CD4-positive, alpha-beta T cell treated with Interleukin-4 for 1 hour (primary cell): ENCODE results near the gene FKBP5.
A peak's percentile ranks its signal among the peaks of the same experiment; 100 is the strongest.
"Not testable (repeated sequence)": the region's sequence is repeated elsewhere in the genome, so short reads cannot be mapped to it uniquely, and the experiment has no call there.

Experiments used
- DNase-seq, 2 donors: peaks; one replicate each; pipeline ENCODE4 v3.0.0-alpha.2; 2020 to 2022

Gene FKBP5

DNA sequence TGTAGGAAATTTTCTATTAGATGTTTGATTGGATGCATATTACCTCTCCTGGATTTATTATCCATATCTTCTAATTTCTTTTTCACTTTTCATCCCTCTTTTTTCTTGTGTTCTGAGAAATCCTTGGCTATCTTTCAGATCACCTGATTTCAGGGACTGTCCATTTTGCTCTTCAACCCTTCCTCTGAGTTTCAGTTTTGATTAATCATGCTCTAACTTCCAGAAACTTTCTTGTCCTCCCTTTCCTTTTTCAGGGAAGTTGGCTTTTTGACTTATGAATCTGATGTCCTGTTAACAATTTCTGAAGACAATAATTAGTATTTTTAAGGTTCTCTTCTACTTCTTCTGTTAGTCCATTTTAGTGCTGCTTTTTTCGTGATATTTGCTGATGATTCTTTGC, 79.1 kb downstream of the FKBP5 start:
- DNase-seq = no peak

DNA sequence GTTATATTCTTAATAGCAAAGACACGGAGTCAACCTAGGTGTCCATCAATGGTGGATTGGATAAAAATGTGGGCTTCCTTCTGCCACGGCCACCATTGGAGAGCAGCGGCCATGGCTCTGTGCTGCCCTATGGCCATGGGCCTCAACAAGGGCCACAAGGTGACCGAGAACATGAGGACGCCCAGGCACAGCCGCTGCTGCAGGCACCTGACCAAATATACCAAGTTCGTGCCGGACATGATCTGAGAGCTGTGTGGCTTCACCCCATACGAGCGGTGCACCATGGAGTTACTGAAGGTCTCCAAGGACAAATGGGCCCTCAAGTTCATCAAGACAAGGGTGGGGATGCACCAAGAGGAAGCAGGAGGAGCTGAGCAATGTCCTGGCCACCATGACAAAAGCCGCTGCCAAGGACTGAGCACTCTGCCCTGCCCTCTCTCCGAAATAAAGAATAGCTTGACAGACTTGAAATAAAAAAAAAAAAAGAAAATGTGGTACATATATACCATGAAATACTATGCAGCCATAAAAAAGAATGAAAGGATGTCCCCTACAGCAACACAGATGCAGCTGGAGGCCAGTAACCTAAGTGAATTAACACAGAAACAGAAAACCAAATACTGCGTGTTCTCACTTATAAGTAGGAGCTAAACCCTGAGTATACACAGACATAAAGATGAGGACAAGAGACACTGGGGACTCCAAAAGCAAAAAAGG, 81.0 kb downstream of the FKBP5 start:
- no peak for DNase-seq

DNA sequence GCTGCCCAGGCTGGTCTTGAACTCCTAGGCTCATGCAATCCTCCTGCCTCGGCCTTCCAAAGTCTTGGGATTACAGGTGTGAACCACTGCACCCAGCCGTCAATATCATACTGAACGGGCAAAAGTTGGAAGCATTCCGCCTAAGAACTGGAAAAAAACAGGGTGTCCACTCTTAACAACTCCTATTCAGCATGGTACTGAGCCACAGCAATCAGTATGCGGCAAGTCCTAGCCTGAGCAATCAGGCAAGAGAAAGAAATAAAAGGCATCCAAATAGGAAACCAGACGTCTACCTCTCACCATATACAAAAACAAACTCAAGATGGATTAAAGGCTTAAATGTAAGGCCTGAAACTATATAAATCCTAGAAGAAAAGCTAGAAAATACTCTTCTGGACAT, 83.1 kb downstream of the FKBP5 start:
- no peak for DNase-seq

DNA sequence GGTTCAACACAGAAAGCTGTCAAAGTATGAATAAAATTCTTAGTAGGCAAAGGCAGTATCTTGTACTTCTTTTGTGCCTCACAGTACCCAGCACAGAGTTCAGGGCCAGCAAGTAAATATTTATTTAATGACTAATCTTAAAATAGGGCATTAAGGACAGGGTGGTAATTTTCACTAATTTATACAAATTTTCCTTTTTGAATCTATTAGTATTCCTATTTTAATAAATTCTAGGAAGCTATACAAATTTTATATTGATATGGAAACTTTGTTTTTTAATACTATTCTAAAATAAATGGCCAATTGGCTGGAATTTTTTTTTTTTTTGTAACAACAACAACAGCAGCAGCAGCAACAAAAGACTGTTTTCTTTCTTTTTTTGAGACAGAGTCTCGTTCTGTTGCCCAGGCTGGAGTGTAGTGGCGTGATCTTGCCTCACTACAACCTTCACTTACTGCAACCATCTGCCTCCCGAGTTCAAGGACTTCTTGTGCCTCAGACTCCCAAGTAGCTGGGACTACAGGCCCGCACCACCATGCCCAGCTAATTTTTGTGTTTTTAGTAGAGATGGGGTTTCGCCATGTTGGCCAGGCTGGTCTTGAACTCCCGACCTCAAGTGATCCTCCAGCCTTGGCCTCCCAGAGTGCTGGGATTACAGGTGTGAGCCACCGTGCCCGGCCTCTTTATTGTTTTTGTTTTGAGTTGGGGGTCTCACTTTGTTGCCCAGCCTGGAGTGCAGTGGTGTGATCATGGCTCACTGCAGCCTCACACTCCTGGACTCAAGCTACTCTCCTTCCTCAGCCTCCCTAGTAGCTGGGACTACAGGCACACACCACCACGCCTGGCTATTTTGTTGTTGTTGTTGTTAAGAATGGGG, 85.2 kb downstream of the FKBP5 start:
- DNase-seq = no peak

DNA sequence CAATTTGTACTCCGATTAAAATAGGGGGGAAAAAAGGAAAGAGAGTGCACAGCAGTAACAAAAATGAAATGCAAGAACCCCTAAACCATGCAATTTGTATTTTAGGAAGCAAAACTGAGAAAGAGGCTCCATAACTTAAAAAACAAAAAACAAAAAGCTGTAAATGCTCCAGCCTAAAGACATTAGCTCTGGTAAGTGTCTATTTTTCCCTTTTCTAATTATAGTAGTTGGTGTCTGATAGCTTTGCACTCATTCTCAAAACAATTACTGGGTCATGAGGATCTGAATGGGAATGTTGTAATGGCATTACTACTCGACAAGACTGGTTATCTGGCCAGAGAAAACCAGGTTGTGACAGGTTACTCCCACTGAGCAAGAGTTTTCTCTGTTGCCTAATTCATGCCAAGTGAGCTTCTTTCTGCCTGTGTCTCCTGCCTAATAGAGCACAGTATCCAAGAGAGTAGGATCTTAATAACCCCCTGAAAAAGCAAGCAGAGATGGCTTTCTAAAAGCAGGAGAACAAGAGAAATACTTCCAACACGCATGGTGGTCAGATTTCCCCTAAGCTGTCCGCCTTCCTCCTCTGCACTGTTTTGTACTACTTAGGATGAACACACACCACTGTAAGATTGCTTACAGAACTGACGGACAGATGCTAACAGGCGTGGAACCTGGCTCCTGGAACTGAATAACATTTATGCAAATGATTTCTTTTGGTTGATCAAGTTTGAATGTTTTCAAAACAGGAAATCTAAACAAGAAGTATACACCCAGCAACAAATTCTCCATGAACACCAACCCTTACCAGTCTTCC, 86.4 kb downstream of the FKBP5 start:
- DNase-seq = peak in 1 of 2 donors; percentile 31

DNA sequence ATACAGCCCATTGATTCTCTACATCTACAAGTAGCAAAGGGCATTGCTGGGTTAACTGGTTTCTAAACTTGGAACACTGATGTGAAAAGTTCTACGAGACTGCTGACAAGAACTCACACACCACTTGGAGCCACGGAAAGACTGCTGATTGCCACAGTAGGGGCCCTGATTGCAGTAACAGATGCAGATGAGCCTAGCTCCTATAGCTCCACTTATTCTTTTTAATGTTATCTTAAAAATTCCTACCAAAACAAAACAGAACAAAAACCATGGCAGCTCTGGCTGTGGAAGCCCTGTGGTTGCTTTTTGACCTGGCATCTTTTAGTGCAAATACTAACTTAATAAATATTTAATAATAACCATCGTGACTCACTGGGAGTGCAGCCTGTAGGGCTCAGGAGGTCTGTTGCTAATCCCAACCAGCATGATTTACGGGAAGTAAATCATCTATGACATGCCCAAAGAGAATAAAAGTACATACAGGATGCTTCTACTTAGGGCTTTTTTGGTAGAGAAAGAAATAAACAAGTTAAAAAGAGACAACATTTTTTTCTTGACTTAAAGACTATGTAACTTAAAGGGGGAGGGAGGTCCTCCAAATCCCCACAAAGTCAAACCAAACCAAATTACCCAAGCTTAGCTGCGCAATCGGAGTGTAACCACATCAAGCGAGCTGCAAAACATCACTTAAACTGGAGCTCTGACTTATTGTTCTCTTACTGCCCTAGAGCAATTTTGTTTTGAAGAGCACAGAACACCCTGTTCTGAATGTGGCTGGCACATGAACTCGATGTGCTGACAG, 87.2 kb downstream of the FKBP5 start:
- peak; percentile 79 to 83 for DNase-seq

DNA sequence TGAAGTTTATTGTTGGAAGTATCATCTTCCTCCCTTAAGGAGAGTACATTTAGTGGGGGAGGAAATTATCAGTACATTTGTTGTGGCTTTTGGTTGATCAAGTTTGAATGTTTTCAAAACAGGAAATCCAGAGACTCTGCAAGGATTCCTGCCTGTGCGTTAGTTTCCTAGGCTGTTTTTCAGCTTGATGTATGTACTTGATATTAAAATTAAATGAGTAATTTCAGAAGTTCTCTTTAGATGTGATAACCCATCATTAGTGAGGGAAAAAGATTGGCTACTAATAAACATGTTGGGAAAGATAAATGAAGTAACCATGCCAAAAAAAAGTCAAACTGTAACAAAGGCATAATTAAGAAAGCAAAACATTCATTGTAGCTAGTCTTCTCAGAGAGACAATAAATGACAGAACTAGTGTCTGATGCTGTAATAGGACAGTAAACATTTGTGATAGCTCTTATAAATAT, 88.0 kb downstream of the FKBP5 start:
- DNase-seq = peak in 1 of 2 donors; percentile 38

DNA sequence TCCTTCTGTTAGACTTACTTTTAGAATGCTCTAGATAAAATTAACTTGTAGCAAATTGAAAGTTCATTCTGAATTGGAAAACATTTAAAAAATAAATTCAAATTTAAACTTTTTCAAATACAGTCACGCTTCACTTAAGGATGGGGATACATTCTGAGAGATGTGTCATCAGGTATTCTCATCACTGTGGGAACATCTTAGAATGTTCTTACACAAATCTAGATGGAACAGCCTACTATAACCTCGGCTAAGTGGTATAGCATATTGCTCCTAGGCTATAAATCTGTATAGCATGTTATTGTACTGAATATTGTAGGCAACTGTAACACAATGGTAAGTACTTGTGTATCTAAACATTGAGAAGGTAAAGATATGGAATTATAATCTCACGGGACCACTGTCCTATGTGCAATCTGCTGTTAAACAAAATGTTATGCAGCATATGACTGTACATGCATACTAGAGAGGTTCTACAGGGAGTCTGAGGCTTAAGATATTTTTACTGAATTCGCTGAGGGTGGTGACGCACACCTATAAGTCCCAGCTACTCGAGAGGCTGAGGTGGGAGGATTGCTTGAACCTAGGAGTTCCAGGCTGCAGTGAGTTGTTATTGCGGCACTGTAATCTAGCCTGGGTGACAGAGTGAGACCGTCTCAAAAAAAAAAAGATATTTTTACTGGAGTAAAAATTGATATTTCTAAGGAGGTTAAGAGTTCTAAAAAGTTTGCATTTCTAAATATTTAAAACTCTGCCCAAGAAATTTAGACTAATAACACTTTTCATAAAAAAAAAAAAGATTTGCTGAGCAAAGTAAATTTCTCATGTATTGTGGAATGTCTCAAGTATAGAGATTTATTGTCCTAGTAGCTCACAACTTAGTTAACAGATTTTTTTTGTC, 88.7 kb downstream of the FKBP5 start:
- peak in 1 of 2 donors; percentile 16 for DNase-seq

DNA sequence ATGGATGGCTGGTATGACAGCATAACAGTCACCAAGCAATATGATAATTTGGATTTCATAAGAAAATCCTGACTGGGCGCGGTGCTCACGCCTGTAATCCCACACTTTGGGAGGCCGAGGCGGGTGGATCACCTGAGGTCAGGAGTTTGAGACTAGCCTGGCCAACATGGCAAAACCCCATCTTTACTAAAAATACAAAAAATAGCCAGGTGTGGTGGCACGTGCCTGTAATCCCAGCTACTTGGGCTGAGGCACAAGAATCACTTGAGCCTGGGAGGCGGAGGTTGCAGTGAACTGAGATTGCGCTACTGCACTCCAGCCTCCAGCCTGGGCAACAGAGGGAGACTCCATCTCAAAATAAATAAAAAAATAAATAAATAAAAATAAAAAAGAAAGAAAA, 90.1 kb downstream of the FKBP5 start:
- DNase-seq = not testable (repeated sequence)

DNA sequence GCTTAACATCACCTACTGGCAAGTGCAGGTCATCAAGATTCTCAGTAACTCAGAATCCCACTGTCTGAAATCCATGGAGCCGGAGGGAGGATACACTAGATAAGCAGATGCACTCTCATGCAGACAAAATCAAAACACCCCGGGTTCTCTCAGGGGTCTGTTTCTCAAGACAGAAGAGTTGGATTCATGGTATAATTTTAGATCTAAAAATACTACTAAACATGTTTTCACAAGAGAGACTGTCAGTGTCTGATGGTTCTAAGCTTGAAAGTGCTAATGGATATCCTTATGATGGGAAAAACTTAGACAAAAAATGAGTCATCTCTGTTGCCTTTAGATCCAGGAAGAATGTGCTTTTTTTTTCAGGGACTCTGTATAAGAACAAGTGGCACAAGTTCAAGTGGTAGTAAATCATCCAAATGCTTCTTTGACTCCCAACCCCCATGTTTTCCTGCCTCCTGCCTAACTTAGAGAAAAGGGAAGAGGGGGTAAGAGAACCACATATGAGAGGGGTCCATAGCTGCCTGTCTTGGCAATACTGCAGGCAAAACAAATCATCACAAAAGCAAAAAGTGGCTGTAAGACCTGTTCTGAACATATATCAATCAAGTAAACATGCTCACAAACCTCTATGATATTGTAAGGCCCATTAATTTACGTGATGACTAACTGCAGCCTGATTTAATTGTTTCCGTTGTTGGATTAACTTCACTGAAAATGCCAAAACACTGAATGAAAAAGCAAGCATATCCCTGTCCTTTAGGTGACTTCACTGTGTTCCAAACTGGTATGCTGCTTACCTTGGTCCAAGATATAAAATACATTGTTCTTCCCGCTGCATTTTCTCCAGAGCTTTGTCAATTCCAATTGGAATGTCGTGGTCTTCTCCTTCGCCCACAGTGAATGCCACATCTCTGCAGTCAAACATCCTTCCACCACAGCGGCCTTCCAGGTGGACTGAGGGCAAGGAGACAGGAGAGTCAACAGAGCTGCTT, 92.0 kb downstream of the FKBP5 start:
- no peak for DNase-seq

DNA sequence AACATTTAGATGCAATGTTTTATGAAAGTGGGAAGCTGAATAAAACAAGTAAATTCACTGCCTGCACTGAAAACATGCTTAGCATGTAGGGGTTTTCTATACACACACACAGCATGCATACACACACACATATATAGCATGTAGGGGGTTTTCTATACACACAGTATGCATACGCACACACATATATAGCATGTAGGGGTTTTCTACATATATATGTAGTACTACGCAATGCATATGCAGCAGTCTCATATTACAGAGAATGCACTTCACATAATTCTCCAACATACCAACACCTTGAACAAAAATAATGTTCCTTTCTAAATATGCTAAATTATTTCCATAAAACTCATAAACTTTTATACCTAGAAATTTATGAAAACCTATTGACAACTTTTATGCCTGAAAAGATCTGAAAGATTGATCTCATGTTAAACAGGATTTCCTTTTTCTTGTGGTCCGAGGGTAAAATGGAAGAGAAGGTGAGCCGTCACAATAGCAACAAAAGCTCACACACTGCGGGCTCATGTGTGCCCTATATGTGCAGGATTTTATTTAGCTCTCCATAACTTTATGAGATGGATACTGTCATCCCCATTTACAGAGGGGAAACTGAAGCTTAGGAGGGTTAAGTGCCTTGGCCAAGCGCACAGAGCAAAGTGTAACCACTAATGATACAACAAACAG, 94.1 kb downstream of the FKBP5 start:
- DNase-seq = no peak

DNA sequence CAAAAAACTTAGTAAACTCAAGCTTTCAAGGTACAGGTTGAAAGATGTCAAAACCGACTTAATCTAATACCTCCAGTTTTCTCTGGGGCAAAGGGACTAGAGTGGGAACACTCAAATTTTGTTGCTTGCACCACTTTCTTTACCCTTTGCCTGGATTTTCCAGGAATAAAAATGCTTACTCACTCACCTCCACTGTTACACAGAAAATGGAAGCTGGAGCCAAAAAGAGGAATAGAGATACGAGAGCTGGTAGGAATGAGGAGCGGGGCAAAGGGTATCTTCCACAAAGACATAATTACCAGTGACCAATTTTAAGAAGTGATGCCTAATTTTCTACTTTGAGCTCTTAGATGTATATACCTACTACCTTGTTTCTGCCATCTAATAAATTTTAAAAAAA, 96.5 kb downstream of the FKBP5 start:
- no peak for DNase-seq

DNA sequence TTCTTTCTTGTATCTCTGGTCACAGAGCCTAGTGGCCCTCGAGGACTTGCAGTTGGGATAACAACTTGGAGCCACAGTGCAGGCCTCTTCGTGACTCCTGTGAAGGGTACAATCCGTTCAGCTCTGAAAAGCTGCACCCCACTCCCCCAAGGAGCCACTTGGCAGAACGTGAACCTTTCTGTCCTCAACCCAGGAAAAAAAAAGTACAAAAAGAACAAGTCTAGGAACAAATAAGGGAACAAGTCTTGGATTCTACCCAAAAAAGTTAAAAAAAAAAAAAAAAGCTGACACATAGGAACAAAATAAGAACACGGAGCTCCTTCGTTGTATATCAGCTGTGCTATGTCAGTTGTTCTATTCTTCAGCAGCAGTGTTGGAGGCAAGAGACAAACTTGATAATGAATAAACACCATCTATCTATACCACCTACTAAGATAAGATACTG, 98.1 kb downstream of the FKBP5 start:
- no peak for DNase-seq

DNA sequence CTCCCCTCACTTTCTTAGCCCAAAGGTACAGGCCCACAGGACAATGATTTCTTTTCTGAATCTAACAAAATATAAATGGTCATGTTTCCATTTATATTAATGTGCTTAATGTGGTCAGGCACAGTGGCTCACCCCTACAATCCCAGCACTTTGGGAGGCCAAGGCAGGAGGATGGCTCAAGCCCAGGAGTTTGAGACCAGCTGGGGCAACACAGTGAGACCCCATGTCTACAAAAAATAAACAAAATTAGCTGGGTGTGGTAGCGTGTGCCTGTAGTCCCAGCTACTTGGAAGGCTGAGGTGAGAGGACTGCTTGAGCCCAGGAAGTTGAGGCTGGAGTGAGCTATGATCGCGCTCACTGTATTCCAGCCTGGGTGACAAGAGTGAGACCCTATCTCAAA, 98.8 kb downstream of the FKBP5 start:
- DNase-seq = no peak

DNA sequence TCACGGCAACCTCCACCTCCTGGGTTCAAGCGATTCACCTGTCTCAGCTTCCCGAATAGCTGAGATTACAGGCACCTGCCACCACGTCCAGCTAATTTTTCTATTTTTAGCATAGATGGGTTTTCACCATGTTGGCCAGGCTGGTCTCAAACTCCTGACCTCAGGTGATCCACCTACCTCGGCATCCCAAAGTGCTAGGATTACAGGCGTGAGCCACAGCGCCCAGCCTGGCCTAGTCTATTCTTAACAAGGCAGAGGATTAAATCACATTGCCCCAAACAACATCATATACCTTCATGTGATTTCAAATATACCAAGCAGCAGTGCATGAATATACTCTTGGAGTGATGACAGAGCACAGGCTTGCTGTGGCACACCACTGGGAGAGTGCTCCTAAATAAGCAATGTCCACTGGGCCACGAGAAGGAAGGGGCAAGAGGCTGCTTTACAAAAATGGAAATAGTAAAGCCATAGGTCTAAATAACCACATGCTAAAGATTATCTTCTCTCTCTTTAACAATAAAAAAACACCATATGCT, 99.4 kb downstream of the FKBP5 start:
- DNase-seq = no peak

DNA sequence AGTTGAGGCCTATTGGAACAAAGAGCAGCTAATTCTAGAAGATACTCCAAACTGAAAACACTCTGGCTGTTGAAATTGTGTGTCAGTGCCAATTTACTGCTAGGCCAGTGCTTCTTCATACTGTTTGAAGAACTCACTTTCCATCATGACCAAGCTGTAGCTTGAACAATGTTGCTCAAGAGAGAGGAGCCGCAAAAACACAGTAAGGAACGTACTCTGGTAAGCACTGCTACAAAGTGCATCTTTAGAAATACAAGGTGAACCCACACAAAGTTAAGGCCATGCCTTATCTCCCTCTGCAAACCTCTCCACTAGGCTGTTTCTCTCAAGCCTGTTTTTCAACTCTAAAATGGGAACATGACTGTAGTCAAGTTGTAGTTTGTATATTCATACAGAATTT, 101.5 kb downstream of the FKBP5 start:
- no peak for DNase-seq

DNA sequence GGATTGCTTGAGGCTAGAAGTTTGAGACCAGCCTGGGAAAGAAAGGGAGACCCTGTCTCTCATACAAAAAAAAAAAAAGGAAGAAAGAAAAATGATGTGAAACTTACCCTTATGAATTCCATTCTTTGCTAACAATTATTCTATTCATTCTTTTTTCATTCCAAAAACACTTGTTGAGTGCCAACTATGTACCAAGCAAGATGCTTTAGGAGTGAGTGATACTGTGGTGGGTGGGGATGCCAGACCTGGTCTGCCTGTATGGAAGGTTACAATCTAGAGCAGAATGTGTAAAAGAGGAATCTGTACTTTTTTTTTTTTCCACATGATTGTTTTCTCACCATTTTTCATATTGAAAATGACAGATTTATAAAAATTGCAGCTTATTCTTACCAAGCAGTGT, 102.2 kb downstream of the FKBP5 start:
- no peak for DNase-seq

DNA sequence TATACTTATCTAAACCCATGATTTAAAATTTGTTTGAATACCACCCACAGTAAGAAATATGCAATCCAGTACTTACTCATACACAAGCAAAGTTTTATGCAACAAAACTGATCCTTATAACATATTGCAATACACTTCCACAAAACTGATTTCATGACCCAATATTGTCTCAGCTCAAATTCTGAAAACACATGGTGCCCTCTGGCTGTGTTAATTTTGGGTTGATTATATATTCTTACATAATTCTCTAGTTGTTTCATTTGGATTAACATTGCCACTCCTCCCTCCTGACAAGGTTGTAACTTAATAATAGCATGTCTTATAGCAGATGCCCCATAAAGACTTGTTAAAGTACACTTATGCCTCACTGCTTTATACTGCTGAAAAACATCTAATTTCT, 103.1 kb downstream of the FKBP5 start:
- DNase-seq = no peak
